Colon (tissue), 2 donors: ENCODE measurements around the gene CBX6.
A peak's percentile ranks its signal among the peaks of the same experiment; 100 is the strongest.
"Not testable (repeated sequence)": the region's sequence is repeated elsewhere in the genome, so short reads cannot be mapped to it uniquely, and the experiment has no call there.

ENCODE experiments used
- FAIRE-seq: peaks from 2 replicates; lab custom pipeline; 2012; peaks lifted over from hg19 to GRCh38; lab: Jason Lieb, UNC
- donor health status: control.
- donor health status: control.

The CBX6 gene

GRCh38 chr22:38872172-38872830 is at the start of gene CBX6:
CBX6 (minus strand) TSS chr22:38872216; CDS start chr22:38872190, 26 bp downstream.
- FAIRE-seq, result no peak

GRCh38 chr22:38921806-38922205 is 49.8 kb upstream of the CBX6 start:
- FAIRE-seq, result no peak

- no peak for FAIRE-seq
Measured at GRCh38 chr22:38921120-38921519, 49.1 kb upstream of the CBX6 start.

- FAIRE-seq, result no peak
Measured at GRCh38 chr22:38919631-38920190, 47.7 kb upstream of the CBX6 start.

GRCh38 chr22:38911434-38911833 is 39.4 kb upstream of the CBX6 start:
- FAIRE-seq, result no peak

- FAIRE-seq, result no peak
Measured at GRCh38 chr22:38907767-38908166, 35.8 kb upstream of the CBX6 start.

GRCh38 chr22:38906052-38906451 is 34.0 kb upstream of the CBX6 start:
- FAIRE-seq, result peak; percentile 36

GRCh38 chr22:38904052-38904617 is 32.1 kb upstream of the CBX6 start:
- FAIRE-seq, result not testable (repeated sequence)

GRCh38 chr22:38901111-38901641 is 29.2 kb upstream of the CBX6 start:
- FAIRE-seq, result no peak

- FAIRE-seq, result no peak
Measured at GRCh38 chr22:38900677-38901076, 28.7 kb upstream of the CBX6 start.

- no peak for FAIRE-seq
Measured at GRCh38 chr22:38891256-38891655, 19.2 kb upstream of the CBX6 start.

GRCh38 chr22:38890377-38890776 is 18.4 kb upstream of the CBX6 start:
- FAIRE-seq, result no peak

- no peak for FAIRE-seq
Measured at GRCh38 chr22:38886333-38886732, 14.3 kb upstream of the CBX6 start.

- no peak for FAIRE-seq
Measured at GRCh38 chr22:38882972-38883622, 11.1 kb upstream of the CBX6 start.

- no peak for FAIRE-seq
Measured at GRCh38 chr22:38881997-38882879, 10.2 kb upstream of the CBX6 start.

GRCh38 chr22:38881464-38881871 is 9.5 kb upstream of the CBX6 start:
- FAIRE-seq, result no peak

GRCh38 chr22:38879961-38880360 is 7.9 kb upstream of the CBX6 start:
- no peak for FAIRE-seq

- no peak for FAIRE-seq
Measured at GRCh38 chr22:38879108-38879729, 7.2 kb upstream of the CBX6 start.

GRCh38 chr22:38878001-38878400 is 6.0 kb upstream of the CBX6 start:
- FAIRE-seq, result no peak

GRCh38 chr22:38874529-38875222 is 2.7 kb upstream of the CBX6 start:
- FAIRE-seq, result no peak
